Esophagus muscularis mucosa (tissue), 4 donors: ENCODE results near the gene OR1N2. TPM values are rescaled to one million over a fixed set of nuclear protein-coding genes. Genes with fewer than 3 reads are reported as not detected.

Experiments used
- DNase-seq: peaks from one replicate; pipeline ENCODE4 v3.0.0-alpha.2; 2017; ENCODE audit errors: extremely low spot score
- H3K27ac ChIP-seq, 4 donors: fragments of 200-600 bp; sonication (generic); replicated peaks in 1 of 4; 1 replicate in 3 of 4; 2 replicates in 1 of 4; pipeline ENCODE4 v1.5.1; 2016 to 2019; ENCODE audit warnings: mild to moderate bottlenecking in 1 of 4
- H3K27me3 ChIP-seq, 4 donors: fragments of 200-600 bp; sonication (generic); one replicate each; pipeline versions ENCODE4 v1.5.1 to v1.6.0; 2016 to 2019
- H3K36me3 ChIP-seq, 4 donors: fragments of 200-600 bp; sonication (generic); one replicate each; pipeline ENCODE4 v1.5.1; 2016 to 2019
- H3K4me1 ChIP-seq, 4 donors: fragments of 200-600 bp; sonication (generic); one replicate each; pipeline ENCODE4 v1.5.1; 2016 to 2019
- H3K4me3 ChIP-seq, 4 donors: fragments of 200-600 bp; sonication (generic); 1 replicate in 2 of 4; 2 replicates in 2 of 4; pipeline ENCODE4 v1.5.1; 2016 to 2019; ENCODE audit warnings: mild to moderate bottlenecking in 4 of 4, moderate library complexity in 1 of 4
- H3K9me3 ChIP-seq, 4 donors: fragments of 200-600 bp; sonication (generic); 1 replicate in 3 of 4; 2 replicates in 1 of 4; pipeline ENCODE4 v1.5.1; 2016 to 2019
- CTCF ChIP-seq, 3 experiments: fragments of 200-600 bp in 2 of 3; fragments of 450-650 bp in 1 of 3; sonication (generic) in 2 of 3; IDR thresholded peaks; one replicate each; pipeline ENCODE4 v1.5.1; 2017 to 2019; ENCODE audit warnings: antibody characterized with exemption in 3 of 3, mild to moderate bottlenecking in 2 of 3, moderate library complexity in 1 of 3
- EP300 ChIP-seq: sonication (generic); formaldehyde crosslinking; IDR thresholded peaks from one replicate; pipeline ENCODE4 v1.6.1; 2017; ENCODE audit warnings: antibody characterized with exemption
- POLR2A ChIP-seq: fragments of 450-650 bp; IDR thresholded peaks from one replicate; pipeline ENCODE4 v1.6.1; 2017; ENCODE audit warnings: antibody characterized with exemption, moderate library complexity, mild to moderate bottlenecking, low read depth
- POLR2AphosphoS5 ChIP-seq, 2 donors: sonication (generic); formaldehyde crosslinking; IDR thresholded peaks; one replicate each; pipeline ENCODE4 v1.6.1; 2017; ENCODE audit warnings: antibody characterized with exemption in 2 of 2
- WGBS: methylation state at CpG from one replicate; pipeline ENCODE4 v1.1.5; 2018; 5-methylcytosine and 5-hydroxymethylcytosine counted together
- intact Hi-C: fragments of 100-400 bp; cut with DNase I; formaldehyde crosslinking; loops from one replicate; pipeline ENCODE4 v1.15.1; 2023
- total RNA-seq, 4 donors: library from RNA; depleted of rRNA; stranded (reverse); fragments of >200 nt; gene quantifications; one replicate each; pipeline versions ENCODE4 v1.1.0 to v1.2.1, GENCODE V29; 2016

The OR1N2 gene
- not detected for total RNA-seq

- Histone ChIP-seq H3K4me3 (no peak within 1 kb of the TSS), H3K4me1 (no peaks in the 10 kb centered on the region), H3K27me3 (no peaks in the 10 kb centered on the region), H3K27ac (no peak within 1 kb of the TSS), H3K9me3 (peaks cover 0 to 4% (median 0%) of the 10 kb centered on the region in 4 donors), H3K36me3 (no peaks in the 10 kb centered on the region)
- intact Hi-C loops = no loop called here
- no peak for DNase-seq
- no peak for TF ChIP-seq POLR2AphosphoS5 (IDR thresholded peaks at IDR 0.05)
- TF ChIP-seq POLR2A = no peak
- no peak for TF ChIP-seq CTCF (IDR thresholded peaks at IDR 0.05)
- TF ChIP-seq EP300 = no peak
- 63% methylated on average over 2 of the region's 2 CpGs for WGBS
These were observed at the start of gene OR1N2 for GRCh38 chr9:122552812-122553211. TSS of gene OR1N2 (plus strand) at chr9:122553112. CDS start at chr9:122553212, 100 bp downstream.

GRCh38 chr9:122506964-122507363 is 45.9 kb upstream of the OR1N2 start:
- intact Hi-C loops = no loop called here

GRCh38 chr9:122510502-122510901 is 42.4 kb upstream of the OR1N2 start, which contains the start of gene OR1J2:
TSS of gene OR1J2 (plus strand) at chr9:122510802. CDS start at chr9:122510802, 0 bp downstream.
- Histone ChIP-seq H3K4me3 (no peak within 1 kb of the TSS), H3K27me3 (no peaks in the 10 kb centered on the region), H3K27ac (no peak within 1 kb of the TSS), H3K36me3 (no peaks in the 10 kb centered on the region), H3K9me3 (no peaks in the 10 kb centered on the region), H3K4me1 (no peaks in the 10 kb centered on the region)
- intact Hi-C loops = no loop called here
- 73% methylated on average over 6 of the region's 6 CpGs for WGBS
- no peak for DNase-seq
- TF ChIP-seq EP300 = no peak
- TF ChIP-seq POLR2AphosphoS5 (IDR thresholded peaks at IDR 0.05) = no peak
- no peak for TF ChIP-seq CTCF (IDR thresholded peaks at IDR 0.05)
- TF ChIP-seq POLR2A = no peak

More at GRCh38 chr9:122506964-122507363, 45.9 kb upstream of the OR1N2 start:
- Histone ChIP-seq H3K36me3 (no peaks in the 10 kb centered on the region), H3K27me3 (no peaks in the 10 kb centered on the region), H3K27ac (no peak overlapping the region), H3K4me3 (no peak overlapping the region), H3K9me3 (no peaks in the 10 kb centered on the region), H3K4me1 (no peaks in the 10 kb centered on the region)
- TF ChIP-seq CTCF (IDR thresholded peaks at IDR 0.05) (no peak), POLR2A (no peak), POLR2AphosphoS5 (IDR thresholded peaks at IDR 0.05) (no peak)
- WGBS = 33% methylated on average over 2 of the region's 2 CpGs
- DNase-seq = no peak

GRCh38 chr9:122518226-122518625 is 34.7 kb upstream of the OR1N2 start:
- Histone ChIP-seq H3K27me3 (no peaks in the 10 kb centered on the region), H3K4me3 (no peak overlapping the region), H3K9me3 (no peaks in the 10 kb centered on the region), H3K4me1 (no peaks in the 10 kb centered on the region), H3K27ac (no peak overlapping the region), H3K36me3 (no peaks in the 10 kb centered on the region)
- no peak for DNase-seq
- WGBS = 72% methylated on average over 2 of the region's 2 CpGs
- no peak for TF ChIP-seq POLR2AphosphoS5 (IDR thresholded peaks at IDR 0.05)
- no peak for TF ChIP-seq CTCF (IDR thresholded peaks at IDR 0.05)
- TF ChIP-seq EP300 = no peak
- intact Hi-C loops = no loop called here

- no peak within 1 kb of the TSS for H3K4me3 ChIP-seq
- H3K4me1 ChIP-seq = no peaks in the 10 kb centered on the region
- no peak within 1 kb of the TSS for H3K27ac ChIP-seq
- no peak for DNase-seq
- WGBS = 79% methylated on average over 4 of the region's 4 CpGs
- TF ChIP-seq EP300 (no peak), POLR2A (no peak), CTCF (IDR thresholded peaks at IDR 0.05) (no peak), POLR2AphosphoS5 (IDR thresholded peaks at IDR 0.05) (no peak)
- intact Hi-C loops = no loop called here
- H3K36me3 ChIP-seq = no peaks in the 10 kb centered on the region
- no peaks in the 10 kb centered on the region for H3K27me3 ChIP-seq
- H3K9me3 ChIP-seq = no peaks in the 10 kb centered on the region
These were observed 34.1 kb upstream of the OR1N2 start, which contains the start of gene OR1J4 for GRCh38 chr9:122518841-122519240. TSS of gene OR1J4 (plus strand) at chr9:122519141. CDS start at chr9:122519141, 0 bp downstream.
